ENCODE data around the gene CCR6.

CCR6 gene

DNA sequence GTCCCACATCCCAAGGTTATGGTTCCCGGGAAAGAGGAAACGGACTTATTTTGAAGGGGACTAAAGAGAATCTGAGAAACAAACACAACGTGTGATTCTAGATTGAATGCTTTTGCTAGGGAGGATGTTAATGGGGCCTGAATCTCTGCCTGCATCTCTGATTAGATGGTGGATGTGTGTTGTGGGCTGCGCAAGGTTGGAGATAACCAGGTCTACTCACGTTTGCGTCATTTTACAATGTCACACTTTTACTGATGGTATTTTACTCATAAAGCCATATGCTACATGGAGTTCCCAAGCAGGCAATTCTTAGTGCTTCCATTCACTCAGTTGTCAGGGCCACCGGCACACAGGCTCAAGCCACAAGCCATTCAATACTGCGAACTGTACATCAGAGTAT lies 23.2 kb upstream of the CCR6 start:
- DNase-seq (ENCODE audit: low spot score) = no peak

DNA sequence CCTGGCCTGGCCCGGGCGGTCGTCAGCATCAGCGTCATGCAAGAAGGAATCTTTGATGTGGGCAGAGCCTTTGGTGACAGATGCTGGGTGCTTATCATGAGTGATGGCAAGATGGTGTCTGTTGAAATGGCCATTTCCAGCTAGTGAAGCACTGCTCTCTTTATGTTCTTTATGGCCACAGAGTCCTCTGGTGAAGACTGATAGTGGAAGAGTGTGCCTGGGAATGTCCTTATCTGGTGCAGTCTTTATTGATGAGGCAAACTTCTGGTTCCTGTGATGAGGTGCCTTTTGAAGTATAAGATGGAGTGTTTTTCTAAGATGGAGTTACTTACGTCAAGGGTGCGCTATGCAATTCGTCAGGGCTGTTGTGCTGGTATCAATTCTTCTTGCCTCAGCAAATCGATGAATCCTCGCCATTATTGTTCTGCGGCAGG lies 22.6 kb upstream of the CCR6 start:
- no peak for DNase-seq (ENCODE audit: low spot score)

DNA sequence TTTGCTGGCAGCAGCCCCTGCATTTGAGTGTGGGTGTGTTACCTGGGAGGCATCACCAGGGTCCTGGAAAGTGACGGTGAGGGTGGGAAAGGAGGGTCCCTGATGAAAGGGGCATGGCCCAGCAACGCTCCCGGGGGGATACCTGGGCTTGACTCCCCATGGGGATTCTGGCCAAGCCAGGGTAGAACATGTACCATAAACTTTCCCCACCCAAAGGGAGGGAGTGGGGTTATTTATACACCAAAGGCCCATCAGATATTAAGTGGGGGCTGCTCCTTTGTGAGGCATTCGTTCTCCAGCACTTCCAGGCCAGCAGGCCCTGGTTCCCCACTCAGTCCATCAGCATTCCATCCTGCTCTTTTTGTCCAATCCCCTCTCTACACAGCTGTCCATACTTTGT lies 20.6 kb upstream of the CCR6 start:
- no peak for DNase-seq (ENCODE audit: low spot score)

DNA sequence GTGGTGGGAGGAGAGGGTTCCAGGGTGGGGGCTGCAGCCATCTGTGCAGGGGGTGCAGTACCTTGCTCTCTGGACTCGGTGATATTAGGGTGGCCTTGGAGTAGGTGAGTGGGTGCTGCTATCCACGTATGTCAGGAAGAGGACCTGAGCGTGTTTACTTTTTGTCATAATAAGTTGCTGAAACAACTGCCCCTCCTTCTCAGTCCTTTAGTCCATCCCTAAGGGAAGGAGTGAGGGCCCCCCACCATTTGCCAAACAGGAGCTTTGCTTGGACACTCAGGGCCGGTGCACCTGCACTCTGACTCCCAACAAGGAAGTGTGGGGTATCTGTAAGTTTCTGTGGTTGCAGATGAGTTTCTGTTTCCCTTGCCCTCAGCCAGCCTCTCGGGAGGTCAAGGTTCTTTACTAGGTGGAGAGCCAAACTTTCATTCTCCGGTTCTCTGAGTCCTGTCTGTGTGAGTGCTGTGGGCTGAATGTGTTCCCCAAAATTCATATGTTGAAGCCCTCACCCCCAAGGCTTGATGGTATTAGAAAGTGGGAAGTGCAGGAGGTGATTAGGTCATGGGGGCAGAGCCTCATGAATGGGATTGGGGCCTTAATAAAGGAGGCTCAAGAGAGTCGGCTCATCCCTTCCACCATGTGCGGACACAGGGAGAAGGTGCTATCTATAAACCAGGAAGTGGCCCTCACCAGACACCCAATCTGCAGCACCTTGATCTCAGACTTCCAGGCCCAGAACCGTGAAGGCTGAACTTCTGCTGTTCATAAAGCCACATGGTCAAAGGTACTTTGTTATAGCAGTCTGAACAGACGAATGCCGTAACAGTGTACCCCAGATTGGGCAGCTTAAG lies 19.6 kb upstream of the CCR6 start:
- DNase-seq (ENCODE audit: low spot score) = no peak

DNA sequence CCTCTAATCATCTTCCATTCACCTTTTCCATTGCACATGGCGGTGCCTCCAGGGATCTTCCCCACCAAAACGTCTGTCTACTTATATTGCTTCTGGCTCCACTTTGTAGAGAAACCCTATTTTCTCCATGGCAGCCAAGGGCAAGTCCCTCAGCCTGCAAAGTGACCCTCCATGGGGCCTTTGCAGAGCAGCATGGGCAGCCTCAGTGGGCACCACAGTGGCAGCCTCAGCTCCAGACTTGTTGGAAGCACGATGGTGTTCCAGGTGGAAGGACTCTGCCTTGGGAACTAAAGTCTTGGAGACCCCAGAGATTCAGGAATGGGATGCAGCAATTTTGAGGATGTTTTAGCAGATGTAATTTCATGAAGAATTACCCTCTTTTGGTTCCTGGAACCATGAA lies 18.5 kb upstream of the CCR6 start:
- no peak for DNase-seq (ENCODE audit: low spot score)

DNA sequence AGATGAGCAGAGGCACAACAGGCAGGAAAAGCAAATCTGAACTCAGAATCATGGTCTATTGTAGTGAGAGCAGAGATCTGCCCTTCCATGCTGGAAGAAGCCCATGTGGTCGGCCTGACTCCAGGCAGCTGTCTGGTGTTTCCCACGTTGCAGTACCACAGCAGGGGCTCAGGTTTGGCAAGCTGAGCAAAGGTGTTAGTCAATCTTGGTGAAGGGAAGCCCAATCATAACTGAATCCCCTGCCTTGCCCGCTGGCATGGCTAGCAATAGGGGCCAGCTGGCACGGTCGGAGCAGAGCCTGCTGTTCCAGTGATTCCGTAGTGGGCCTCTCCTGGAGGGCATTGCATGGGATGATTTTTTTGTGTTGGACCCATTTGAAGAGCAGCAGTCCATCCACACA lies 17.8 kb upstream of the CCR6 start:
- no peak for DNase-seq (ENCODE audit: low spot score)

DNA sequence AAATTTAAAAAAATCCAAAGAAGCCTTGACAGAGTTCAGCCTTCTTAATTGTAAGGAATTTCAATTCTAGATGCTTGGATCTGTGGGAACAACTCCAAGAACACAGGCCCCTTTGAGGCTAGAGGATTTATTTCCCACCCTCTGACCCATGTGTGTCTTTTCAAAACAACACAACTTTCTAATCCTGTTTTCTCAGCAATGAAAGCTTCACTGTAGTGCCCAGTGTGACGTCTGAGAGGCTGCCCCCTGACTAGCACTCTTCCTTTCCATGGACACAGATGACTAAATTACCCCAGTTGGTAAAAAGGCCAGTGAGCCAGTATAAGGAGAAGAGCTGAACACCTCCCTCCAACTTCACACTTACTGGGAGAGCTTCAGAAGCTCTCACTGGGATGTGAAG lies 16.5 kb upstream of the CCR6 start:
- no peak for DNase-seq (ENCODE audit: low spot score)

DNA sequence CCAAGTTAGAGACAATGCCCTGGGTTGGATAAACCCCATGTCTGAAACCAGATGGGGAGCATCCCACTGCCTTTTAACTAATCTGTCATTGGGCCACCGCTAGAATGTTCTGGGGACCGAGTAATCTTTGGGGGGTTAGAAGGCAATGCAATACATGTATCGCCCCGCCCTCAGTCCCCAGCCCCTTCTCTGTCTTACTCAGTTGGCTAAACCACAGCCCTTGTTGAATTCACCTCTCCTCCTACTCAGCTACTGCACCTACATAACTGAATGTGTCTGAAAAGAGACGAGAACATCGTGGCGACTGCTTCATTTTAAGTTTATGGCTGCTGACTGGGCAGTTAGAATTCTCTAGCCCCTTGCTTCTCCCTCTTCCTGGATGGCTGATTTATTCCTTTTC lies 15.1 kb upstream of the CCR6 start:
- no peak for DNase-seq (ENCODE audit: low spot score)

DNA sequence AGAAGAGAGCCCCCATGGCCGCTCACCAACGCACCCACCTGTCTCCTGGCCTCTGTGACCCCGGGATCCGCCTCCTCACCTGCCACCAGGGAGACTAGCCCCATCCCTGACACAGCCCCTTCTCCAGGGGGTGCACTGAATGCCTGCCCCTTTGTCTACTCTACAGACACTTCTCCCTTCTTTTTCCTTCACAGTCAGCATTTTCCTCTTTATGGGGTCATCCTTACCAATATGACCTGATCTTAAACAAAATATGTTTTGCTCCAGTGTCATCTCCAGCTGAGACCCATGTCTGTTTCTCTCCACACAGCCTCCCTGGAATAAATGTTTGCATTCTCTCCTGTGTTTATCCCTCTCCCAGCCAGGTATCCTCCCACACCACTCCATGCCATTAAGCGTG lies 14.6 kb upstream of the CCR6 start:
- no peak for DNase-seq (ENCODE audit: low spot score)

DNA sequence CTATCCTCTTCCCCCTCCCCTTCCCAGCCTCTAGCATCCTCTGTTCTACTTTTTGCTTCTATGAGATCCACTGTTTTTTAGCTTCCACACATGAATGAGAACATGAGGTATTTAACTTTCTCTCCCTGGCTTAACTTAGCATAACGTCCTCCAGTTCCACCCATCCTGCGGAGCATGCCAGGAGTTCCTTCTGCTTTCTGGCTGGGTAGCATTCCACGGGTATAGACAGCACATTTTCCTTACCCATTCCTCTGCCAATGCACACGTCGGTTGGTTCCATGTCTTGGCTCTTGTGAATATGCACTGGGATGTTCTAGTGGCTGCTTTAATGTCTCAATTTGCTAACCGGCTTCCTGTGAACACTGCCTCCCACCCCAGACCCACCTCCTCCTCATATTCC lies 13.2 kb upstream of the CCR6 start:
- DNase-seq (ENCODE audit: low spot score) = no peak

DNA sequence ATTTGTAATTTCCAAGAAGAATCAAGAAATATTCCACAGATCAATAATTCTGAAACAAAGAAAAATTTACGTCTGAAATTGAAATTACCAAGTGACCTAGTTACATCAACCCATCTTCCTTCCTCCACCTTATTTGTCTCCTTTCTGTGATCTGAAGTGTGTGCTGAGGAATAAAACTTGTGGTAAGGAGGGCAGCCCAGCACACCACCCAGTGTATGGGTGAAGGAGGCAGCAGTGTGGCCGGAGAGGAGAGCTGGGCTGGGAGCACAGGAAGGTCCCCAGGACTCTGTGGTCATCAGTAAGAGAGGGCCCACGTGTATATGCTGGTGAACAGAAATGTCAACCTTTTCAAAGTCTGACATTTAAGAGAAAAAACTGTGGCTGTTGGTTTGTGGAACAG lies 11.3 kb upstream of the CCR6 start:
- DNase-seq (ENCODE audit: low spot score) = no peak

DNA sequence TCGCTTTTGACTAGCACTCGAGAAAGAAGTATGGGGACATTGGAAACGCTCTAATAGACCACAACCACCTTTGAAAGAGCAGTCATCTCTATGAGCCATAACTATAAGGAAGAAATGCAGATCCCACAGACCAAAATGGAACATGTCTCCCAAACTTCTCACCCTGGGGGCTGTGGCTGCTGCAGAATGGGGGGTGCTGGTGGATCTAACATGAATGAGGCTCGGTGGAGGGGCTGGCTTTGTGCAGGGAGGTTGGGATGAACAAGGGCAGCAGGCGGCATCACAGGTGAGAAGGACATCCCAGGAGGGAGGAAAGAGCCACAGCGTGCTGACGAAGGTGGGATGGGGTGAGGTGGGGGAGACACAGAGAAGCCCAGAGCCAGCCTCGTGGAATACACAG lies 10.5 kb upstream of the CCR6 start:
- no peak for DNase-seq (ENCODE audit: low spot score)

DNA sequence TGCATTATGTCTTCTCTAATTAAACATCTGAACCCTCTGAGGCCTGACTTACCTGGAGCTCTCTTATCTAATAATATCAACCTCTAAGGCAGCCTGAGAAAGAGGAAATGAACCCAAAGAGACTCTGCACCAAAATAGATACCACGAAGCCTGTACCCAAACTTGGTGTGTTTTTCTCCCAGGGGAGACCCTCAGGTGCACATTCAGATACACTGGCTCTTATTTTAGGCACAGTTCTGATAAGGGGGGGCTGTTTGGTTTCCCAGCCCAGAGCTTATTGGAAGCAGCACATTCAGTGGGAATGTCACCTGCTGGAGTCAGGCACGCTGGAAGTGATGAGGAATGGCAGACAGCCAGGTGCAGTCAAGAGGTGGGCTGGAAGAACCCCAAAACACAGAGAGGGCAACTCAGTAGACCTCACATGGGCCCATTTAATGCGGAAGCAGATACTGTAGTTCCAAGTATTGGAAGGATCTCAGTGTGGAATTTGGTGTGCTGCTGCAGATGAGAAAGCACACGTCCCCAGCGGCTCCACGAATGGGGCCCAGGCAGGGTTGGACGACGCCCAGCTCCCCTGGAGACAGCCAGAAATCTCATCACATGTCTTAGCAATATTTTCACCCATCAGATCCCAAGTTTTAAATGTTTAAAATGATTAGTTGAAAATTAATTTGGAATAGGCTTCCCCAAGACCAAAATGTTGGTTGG lies 9.7 kb upstream of the CCR6 start:
- DNase-seq (ENCODE audit: low spot score) = no peak

DNA sequence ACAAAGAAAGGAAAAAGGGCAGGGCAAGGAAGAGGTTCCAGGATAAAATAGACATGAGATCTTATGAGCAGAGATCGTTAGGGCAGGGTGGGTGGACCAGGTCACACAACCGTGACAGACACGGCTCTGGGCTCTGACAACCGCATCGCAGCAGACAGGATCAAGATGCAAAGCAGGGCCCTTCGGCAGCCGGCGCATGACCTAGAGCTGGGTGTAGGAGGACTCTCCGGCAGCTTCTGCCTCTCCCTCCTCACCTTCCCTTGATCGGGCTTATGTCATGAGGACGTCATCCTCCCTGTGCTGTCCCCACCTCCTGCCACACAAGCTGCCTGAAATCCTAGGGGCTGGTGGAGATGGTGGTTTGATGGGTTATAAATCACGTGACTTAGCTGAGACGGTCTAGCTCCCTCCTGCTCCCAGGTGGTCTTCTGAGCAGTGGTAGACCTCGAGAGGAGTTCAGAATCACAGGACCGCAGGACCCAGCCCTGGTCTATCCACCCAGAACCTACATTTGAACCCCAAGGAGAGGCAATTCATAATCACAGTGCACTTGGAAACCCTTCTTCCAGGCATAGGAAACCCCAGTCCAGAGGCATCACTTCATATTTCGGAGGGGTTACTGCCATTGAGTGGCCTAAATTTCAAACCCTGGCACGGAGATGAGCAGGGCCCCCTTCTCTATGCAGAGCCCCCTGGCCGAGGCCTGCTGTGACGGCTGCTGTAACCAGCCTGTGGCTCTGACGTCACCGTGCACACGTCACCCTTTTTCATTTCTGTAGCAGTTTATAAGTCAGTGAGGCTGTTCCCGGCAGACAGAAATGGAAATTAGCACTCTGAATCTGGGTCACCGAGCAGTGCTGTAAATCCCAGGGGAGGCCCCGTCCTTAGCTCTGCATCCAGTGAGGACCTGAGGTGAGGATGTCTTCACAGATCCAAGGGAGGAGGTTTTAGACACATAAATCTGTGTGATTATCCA lies 8.7 kb upstream of the CCR6 start:
- no peak for DNase-seq (ENCODE audit: low spot score)

DNA sequence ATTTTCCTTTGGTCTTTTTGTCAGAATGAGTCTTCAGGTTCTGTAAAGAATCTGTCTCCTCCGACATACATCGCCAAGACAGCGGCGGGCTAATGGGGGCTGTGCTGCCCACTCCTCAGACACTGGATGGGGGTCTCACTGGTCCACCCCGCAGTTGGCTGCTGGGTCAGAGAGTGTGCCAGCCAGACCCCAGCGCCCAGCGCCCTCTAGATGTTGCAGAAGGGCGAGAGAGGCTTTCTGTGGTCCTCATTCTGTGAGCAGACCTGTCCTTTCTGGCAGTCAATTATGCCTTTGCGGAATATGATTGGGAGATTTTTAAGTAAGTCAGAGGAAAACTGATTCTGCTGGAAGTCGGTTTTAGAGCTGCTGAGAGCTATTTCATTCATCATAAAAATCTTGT lies 7.8 kb upstream of the CCR6 start:
- no peak for DNase-seq (ENCODE audit: low spot score)

DNA sequence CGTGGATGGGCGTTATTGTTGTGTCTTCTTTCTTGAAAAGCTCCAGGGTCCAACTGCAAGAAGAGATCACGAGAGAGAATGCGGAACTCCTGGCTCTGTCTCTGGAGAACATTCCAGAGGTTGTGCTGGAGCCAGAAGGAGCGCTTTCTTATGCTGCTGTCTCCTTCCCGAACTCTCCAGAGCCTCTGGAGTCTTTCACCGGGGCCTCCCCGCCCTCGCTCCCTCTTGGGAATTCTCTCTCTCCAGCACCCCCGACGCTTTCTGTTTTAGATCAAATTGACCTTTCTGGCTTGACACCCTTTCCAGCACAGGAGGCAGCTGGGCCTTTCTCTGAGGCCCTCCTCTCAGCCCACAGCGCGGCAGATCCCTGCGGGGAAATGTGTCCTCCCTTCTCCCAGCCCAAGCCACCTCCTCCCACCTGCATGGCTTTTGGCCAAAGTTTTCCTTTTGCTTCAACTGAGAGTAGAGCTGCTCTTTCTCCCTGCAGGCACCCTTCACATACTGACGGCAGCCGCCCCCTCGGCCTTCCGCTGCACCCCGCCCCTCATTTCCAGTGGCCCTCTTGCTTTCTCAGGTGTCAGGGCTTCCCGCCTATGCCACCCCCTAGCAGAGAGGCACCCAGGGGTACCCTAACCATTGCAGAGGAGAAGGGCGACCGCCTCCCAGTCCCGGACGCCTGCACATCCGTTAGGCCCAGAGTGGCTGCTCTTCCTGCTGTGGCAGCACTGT lies 6.6 kb upstream of the CCR6 start:
- DNase-seq (ENCODE audit: low spot score) = peak; percentile 16

DNA sequence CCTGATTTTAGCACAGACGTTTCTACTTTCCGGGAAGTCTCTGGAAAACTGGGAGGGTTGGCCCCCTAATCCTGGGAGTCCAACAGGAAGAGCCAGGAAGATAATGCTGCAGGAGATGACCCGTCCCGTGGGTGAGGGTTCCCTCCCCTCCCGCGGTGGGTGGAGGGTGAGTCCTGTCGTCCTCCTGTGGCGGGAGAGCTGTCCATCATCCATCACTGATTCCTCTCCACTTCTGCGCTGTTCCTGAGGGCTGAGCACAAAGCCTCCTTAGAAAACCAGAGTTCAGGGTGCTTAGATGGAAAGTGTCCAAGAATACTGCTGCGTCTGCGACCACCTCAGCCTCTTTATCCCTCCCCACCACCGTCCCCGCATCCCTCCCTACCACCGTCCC lies 6.1 kb upstream of the CCR6 start:
- DNase-seq (ENCODE audit: low spot score) = no peak

DNA sequence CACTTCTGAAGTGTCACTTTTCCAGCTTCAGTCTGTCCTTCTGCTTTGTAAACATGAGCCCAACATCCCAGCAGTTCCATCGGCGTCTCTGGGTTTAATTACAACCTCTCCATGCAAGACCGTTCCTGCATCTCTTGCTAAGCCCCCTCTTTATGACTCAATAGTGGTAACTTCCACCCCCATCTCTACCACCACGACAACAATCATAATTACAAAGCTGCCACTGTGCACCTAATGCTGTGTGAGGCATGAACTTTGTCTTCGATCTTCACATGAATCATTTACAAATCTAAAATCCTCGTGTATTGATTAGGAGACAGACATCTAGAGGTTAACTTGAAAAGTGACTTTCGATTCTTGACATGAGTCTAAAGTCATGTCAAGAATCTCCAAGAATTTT lies 4.9 kb upstream of the CCR6 start:
- DNase-seq (ENCODE audit: low spot score) = no peak

DNA sequence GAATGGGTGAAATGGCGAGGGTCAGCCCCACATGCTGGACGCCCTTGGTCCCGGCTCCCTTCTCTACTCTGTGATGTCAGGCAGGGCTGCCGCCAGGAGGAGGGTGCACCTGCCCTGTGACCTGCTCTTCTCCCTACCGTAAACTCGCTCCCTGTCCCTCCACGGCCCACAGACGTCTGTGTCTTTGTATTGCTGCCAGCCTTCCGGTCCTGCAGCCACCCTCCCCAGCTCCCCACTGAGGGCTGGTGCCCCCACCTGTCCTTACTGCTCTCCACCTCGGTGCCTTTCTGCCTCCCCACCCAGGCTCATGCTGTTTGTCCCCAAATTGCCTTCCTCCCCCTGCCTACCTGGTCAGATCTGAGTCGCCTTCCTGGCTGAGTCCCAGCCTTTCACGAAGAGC lies 4.1 kb upstream of the CCR6 start:
- DNase-seq (ENCODE audit: low spot score) = no peak

DNA sequence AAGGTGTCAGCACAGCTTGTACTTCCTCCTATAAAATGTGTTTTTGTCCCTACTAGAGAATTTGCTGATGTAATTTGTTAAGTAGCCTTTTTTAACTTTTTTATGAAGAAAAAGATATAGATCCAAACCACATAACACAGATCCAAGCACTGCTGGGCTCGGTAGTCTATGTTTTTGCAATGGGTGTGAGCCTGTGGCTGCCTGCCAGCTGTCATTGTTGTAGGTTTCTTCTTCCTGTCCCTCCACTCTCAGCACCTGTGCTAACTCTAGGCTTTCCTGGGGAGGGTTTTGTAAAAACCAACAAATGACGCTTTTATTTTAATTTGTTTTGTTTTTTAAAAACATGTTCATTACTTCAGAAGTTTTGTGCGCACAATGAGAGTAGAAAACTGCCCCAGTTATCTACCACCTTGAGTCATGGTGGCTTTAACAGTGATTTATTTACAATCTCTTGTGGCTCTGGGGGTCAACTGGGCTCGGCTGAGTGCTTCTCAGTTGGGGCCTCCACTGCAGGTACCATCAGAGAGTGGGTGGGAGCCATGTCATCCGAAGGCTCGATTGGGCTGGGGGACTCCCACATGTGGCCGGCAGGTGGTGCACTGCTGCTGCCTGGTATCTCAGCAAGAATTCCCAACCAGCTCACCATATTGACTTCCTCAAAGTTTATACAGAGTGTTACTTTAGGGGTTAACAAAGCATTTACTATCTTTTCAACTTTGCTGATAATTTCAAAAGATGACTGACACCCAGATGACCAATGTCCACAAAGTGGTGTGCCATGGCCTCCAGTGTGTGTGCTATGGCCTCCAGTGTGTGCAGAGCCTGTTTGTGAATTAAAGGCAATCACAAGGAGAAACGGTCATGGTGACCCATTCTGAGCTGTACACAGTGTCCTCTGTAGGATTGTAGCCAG lies 3.0 kb upstream of the CCR6 start:
- DNase-seq (ENCODE audit: low spot score) = no peak

DNA sequence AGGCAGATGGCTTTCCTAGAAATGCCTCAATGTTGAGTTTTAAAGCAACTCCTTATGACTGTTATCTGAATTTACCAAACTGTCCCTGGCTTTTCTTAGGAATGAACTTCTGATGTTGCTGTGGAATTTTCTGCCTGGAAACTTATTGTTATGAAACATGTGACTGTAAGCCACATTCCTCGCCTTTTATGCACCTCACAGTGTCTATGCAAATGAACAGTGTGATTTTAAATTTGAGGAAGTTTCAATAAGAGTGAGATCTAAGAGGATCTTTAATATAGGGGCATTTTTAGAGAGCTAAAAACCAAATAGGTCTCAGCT lies 2.4 kb upstream of the CCR6 start:
- no peak for DNase-seq (ENCODE audit: low spot score)
